Prostate gland (tissue), 2 donors: Measurements from ENCODE around the gene SMIM38. TPM values are rescaled to one million over a fixed set of nuclear protein-coding genes. Genes with fewer than 3 reads are reported as not detected.

Experiments used
- DNase-seq: peaks from one replicate; pipeline ENCODE4 v3.0.0-alpha.2; 2019; ENCODE audit warnings: low spot score
- H3K27ac ChIP-seq, 2 donors: fragments of 200-600 bp; sonication (generic); 2 replicates each; pipeline ENCODE4 v1.5.1; 2017 to 2019
- H3K27me3 ChIP-seq: fragments of 200-600 bp; sonication (generic); replicated peaks from 2 replicates; pipeline ENCODE4 v1.5.1; 2019; ENCODE audit not compliant: insufficient read depth
- H3K36me3 ChIP-seq, 2 donors: fragments of 200-600 bp; sonication (generic); 1 replicate in 1 of 2; 2 replicates in 1 of 2; pipeline versions ENCODE4 v1.5.1 to v1.8.1; 2017 to 2019
- H3K4me1 ChIP-seq: fragments of 200-600 bp; sonication (generic); replicated peaks from 2 replicates; pipeline ENCODE4 v1.5.1; 2019
- H3K4me3 ChIP-seq, 2 donors: fragments of 200-600 bp; sonication (generic); 2 replicates each; pipeline ENCODE4 v1.5.1; 2017 to 2019
- H3K9me3 ChIP-seq: fragments of 200-600 bp; sonication (generic); 2 replicates; pipeline ENCODE4 v1.5.1; 2017
- CTCF ChIP-seq, 4 experiments: fragments of 200-600 bp in 2 of 4; fragments of 450-650 bp in 2 of 4; sonication (generic) in 2 of 4; IDR thresholded peaks; 1 replicate in 3 of 4; 2 replicates in 1 of 4; pipeline ENCODE4 v1.5.1; 2016 to 2019; ENCODE audit warnings: antibody characterized with exemption in 4 of 4, mild to moderate bottlenecking in 2 of 4, moderate library complexity in 2 of 4
- POLR2A ChIP-seq: fragments of 450-650 bp; IDR thresholded peaks from one replicate; pipeline ENCODE4 v1.6.1; 2016; ENCODE audit warnings: antibody characterized with exemption, mild to moderate bottlenecking
- POLR2AphosphoS5 ChIP-seq: sonication (generic); formaldehyde crosslinking; IDR thresholded peaks from one replicate; pipeline ENCODE4 v1.6.1; 2017; ENCODE audit warnings: antibody characterized with exemption
- WGBS: methylation state at CpG from one replicate; pipeline ENCODE4 v1.1.5; 2018; 5-methylcytosine and 5-hydroxymethylcytosine counted together
- intact Hi-C: fragments of 100-400 bp; cut with DNase I; formaldehyde crosslinking; loops from one replicate; pipeline ENCODE4 v1.14.2; 2022
- total RNA-seq, 2 donors: library from RNA; depleted of rRNA; stranded (reverse); fragments of >200 nt; gene quantifications; one replicate each; pipeline ENCODE4 v1.1.0, GENCODE V29; 2016

SMIM38 gene
- total RNA-seq, 2 donors from 2014 or later, result 2.8 to 3.9 TPM

GRCh38 chr11:69109101-69109500 is 46.6 kb upstream of the SMIM38 start:
- Histone ChIP-seq H3K27me3 (no peaks in the 10 kb centered on the region), H3K4me3 (no peak overlapping the region), H3K27ac (no peak overlapping the region), H3K36me3 (no peaks in the 10 kb centered on the region), H3K4me1 (peaks cover 22% of the 10 kb centered on the region), H3K9me3 (no peaks in the 10 kb centered on the region)
- DNase-seq, result no peak
- no peak for TF ChIP-seq POLR2AphosphoS5
- no peak for TF ChIP-seq CTCF (IDR thresholded peaks at IDR 0.05)
- no peak for TF ChIP-seq POLR2A
- intact Hi-C loops, result no loop called here
- 76% methylated on average over 2 of the region's 2 CpGs for WGBS

DNA sequence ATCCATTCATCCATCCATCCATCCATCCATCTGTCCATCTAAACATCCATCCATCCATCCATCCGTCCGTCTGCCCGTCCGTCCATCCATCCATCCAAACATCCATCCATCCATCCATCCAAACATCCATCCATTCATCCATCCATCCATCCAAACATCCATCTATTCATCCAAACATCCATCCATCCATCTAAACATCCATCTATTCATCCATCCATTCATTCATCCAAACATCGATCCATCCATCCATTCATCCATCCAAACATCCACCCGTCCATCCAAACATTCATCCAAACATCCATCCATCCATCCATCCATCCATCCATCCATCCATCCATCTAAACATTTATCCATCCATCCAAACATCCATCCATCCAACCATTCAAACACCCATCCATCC is 45.3 kb upstream of the SMIM38 start:
- Histone ChIP-seq H3K9me3 (no peaks in the 10 kb centered on the region), H3K4me1 (peaks cover 15% of the 10 kb centered on the region), H3K27ac (no peak overlapping the region), H3K27me3 (no peaks in the 10 kb centered on the region), H3K4me3 (no peak overlapping the region), H3K36me3 (no peaks in the 10 kb centered on the region)
- intact Hi-C loops, result no loop called here
- no peak for TF ChIP-seq POLR2A
- no peak for TF ChIP-seq CTCF (IDR thresholded peaks at IDR 0.05)
- 93% methylated on average over 6 of the region's 6 CpGs for WGBS
- no peak for DNase-seq

DNA sequence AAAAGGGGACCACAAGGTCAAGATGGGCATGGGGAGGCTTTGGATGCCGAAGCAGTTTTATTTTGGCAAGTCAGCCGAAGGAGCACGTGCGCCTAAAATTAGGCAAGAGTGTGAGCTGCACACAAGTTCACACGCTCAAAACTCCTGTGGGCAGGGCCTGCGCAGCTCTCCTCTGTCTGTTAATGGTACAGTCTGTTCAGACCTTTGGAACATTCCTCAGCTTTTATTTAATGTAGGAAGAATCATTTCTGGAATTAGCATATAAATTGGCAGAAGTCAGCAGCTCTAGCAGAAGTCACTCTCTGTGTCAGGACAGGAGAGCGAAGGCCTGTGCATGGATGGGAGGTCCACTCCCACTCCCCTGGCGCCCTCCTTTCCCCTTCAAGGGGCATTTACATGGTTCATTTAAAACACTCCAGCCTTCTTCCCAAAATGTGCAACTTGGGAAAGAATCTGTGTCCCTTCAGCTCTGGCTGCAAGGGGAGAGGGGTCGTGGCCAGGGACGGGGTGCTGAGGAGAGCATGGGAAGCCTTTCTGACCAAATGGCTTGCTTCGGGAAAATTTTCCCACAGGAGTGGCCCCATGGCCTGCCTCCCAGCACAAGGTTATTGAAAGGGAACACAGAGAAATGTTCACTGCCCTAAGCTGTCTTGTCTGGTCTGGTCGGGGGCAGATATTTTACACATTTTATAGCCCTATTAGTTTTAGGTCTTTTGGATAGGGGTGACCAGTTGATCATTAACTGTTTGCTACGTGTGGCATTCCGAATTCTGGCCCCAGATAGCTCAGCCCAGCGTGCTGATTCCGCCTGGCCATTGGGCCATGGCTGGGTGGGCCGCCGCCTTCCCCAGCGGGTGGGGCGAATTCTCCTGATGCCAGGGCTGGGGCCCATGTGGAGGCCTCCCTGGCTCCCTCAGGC is 43.9 kb upstream of the SMIM38 start:
- H3K4me1 ChIP-seq, result peaks cover 6% of the 10 kb centered on the region
- 77% methylated on average over 20 of the region's 20 CpGs for WGBS
- no peaks in the 10 kb centered on the region for H3K27me3 ChIP-seq
- H3K36me3 ChIP-seq, result no peaks in the 10 kb centered on the region
- intact Hi-C loops, result no loop called here
- H3K9me3 ChIP-seq, result no peaks in the 10 kb centered on the region
- H3K27ac ChIP-seq, result peak overlapping the region in 1 of 2 donors; percentile 5
- no peak overlapping the region for H3K4me3 ChIP-seq
- DNase-seq, result no peak
- TF ChIP-seq POLR2A (no peak), CTCF (IDR thresholded peaks at IDR 0.05) (no peak), POLR2AphosphoS5 (no peak)

GRCh38 chr11:69113226-69113625 is 42.5 kb upstream of the SMIM38 start:
- intact Hi-C loops, result no loop called here
- H3K4me1 ChIP-seq, result no peaks in the 10 kb centered on the region
- WGBS, result 86% methylated on average over 10 of the region's 10 CpGs
- no peak for DNase-seq
- no peak overlapping the region for H3K27ac ChIP-seq
- no peaks in the 10 kb centered on the region for H3K27me3 ChIP-seq
- TF ChIP-seq POLR2A (no peak), CTCF (IDR thresholded peaks at IDR 0.05) (no peak), POLR2AphosphoS5 (no peak)
- H3K4me3 ChIP-seq, result no peak overlapping the region
- no peaks in the 10 kb centered on the region for H3K9me3 ChIP-seq
- no peaks in the 10 kb centered on the region for H3K36me3 ChIP-seq
